Liver (tissue), 9 donors: ENCODE results near the gene RABAC1. TPM values are rescaled to one million over a fixed set of nuclear protein-coding genes. Genes with fewer than 3 reads are reported as not detected.

Experiments used
- DNase-seq: peaks from one replicate; pipeline ENCODE4 v3.0.0-alpha.2; 2017; ENCODE audit warnings: low spot score
- H3K27ac ChIP-seq, 2 donors: one replicate each; pipeline ENCODE4 v1.7.0; 2013; ENCODE audit warnings: inconsistent platforms in 2 of 2, low read length in 2 of 2, control low read depth in 1 of 2, low read depth in 1 of 2, mild to moderate bottlenecking in 1 of 2
- H3K27me3 ChIP-seq, 4 donors: one replicate each; pipeline versions ENCODE4 v1.6.1 to v1.7.0; 2013; ENCODE audit warnings: low read length in 3 of 4, inconsistent platforms in 1 of 4, mild to moderate bottlenecking in 1 of 4, moderate library complexity in 1 of 4; ENCODE audit not compliant: control insufficient read depth in 4 of 4, insufficient read depth in 4 of 4
- H3K36me3 ChIP-seq, 4 donors: one replicate each; pipeline versions ENCODE4 v1.6.1 to v1.7.0; 2013; ENCODE audit warnings: low read length in 3 of 4, mild to moderate bottlenecking in 3 of 4, low read depth in 1 of 4, moderate library complexity in 1 of 4; ENCODE audit not compliant: control insufficient read depth in 4 of 4, insufficient read depth in 3 of 4
- H3K4me1 ChIP-seq, 4 donors: one replicate each; pipeline versions ENCODE4 v1.6.1 to v1.7.0; 2013; ENCODE audit warnings: low read length in 3 of 4, mild to moderate bottlenecking in 3 of 4, moderate library complexity in 1 of 4; ENCODE audit not compliant: control insufficient read depth in 4 of 4, insufficient read depth in 4 of 4
- H3K4me3 ChIP-seq, 3 donors: one replicate each; pipeline versions ENCODE4 v1.6.1 to v1.7.0; 2013; ENCODE audit warnings: low read length in 3 of 3, control low read depth in 1 of 3, low read depth in 1 of 3, mild to moderate bottlenecking in 1 of 3
- H3K9ac ChIP-seq, 2 donors: one replicate each; pipeline ENCODE4 v1.7.0; 2013; ENCODE audit warnings: low read length in 2 of 2, mild to moderate bottlenecking in 2 of 2, moderate library complexity in 2 of 2, control low read depth in 1 of 2, low read depth in 1 of 2
- H3K9me3 ChIP-seq, 4 donors: one replicate each; pipeline versions ENCODE4 v1.6.1 to v1.7.0; 2013; ENCODE audit warnings: low read length in 3 of 4; ENCODE audit not compliant: control insufficient read depth in 4 of 4
- CTCF ChIP-seq: fragments of 150-350 bp; IDR thresholded peaks from 2 replicates; pipeline ENCODE4 v1.5.1; 2017; ENCODE audit warnings: improper control_type of control experiment, low read depth, low read length; ENCODE audit not compliant: missing input control
- EGR1 ChIP-seq, 2 donors: IDR thresholded peaks; 2 replicates each; pipeline ENCODE4 v1.6.1; 2016 to 2018; ENCODE audit warnings: antibody characterized with exemption in 2 of 2, low read depth in 2 of 2
- FOXA1 ChIP-seq: IDR thresholded peaks from 2 replicates; pipeline ENCODE4 v1.6.1; 2016; ENCODE audit warnings: antibody characterized with exemption
- FOXA2 ChIP-seq: IDR thresholded peaks from 2 replicates; pipeline ENCODE4 v1.6.1; 2016; ENCODE audit warnings: antibody characterized with exemption
- GABPA ChIP-seq, 2 donors: IDR thresholded peaks in 1 of 2; conservative IDR thresholded peaks in 1 of 2; 2 replicates each; pipeline ENCODE4 v1.6.1; 2016; ENCODE audit warnings: antibody characterized with exemption in 2 of 2, mild to moderate bottlenecking in 1 of 2, moderate library complexity in 1 of 2
- HNF4A ChIP-seq, 2 donors: conservative IDR thresholded peaks; 2 replicates each; pipeline ENCODE4 v1.6.1; 2016; ENCODE audit warnings: antibody characterized with exemption in 2 of 2, mild to moderate bottlenecking in 2 of 2
- HNF4G ChIP-seq: IDR thresholded peaks from 2 replicates; pipeline ENCODE4 v1.6.1; 2016; ENCODE audit warnings: antibody characterized with exemption
- JUND ChIP-seq, 2 donors: IDR thresholded peaks; 2 replicates each; pipeline ENCODE4 v1.6.1; 2016; ENCODE audit warnings: antibody characterized with exemption in 2 of 2
- NR2F2 ChIP-seq: IDR thresholded peaks from 2 replicates; pipeline ENCODE4 v1.6.1; 2016; ENCODE audit warnings: antibody characterized with exemption
- RXRA ChIP-seq, 2 donors: IDR thresholded peaks; 2 replicates each; pipeline ENCODE4 v1.6.1; 2017 to 2018; ENCODE audit warnings: antibody characterized with exemption in 2 of 2, mild to moderate bottlenecking in 1 of 2
- SP1 ChIP-seq: IDR thresholded peaks from 2 replicates; pipeline ENCODE4 v1.6.1; 2018; ENCODE audit warnings: antibody characterized with exemption, mild to moderate bottlenecking
- TAF1 ChIP-seq: conservative IDR thresholded peaks from 2 replicates; pipeline ENCODE4 v1.6.1; 2016; ENCODE audit warnings: antibody characterized with exemption, mild to moderate bottlenecking
- WGBS: extraction: QIAGEN DNeasy Blood & Tissue Kit; methylation state at CpG from one replicate; pipeline ENCODE4 v1.1.7; 2013; 5-methylcytosine and 5-hydroxymethylcytosine counted together
- polyA plus RNA-seq, 2 donors: library from polyadenylated mRNA; stranded (reverse) in 1 of 2; unstranded in 1 of 2; fragments of 200-250 nt in 1 of 2; fragments of >200 nt in 1 of 2; fragmentation: Nextera tagmentation in 1 of 2; extraction: Ambion mirVana in 1 of 2; gene quantifications; one replicate each; pipeline versions ENCODE4 v1.2.1 to v1.2.3, GENCODE V29; 2013 to 2015
- total RNA-seq, 2 donors: library from RNA; depleted of rRNA; stranded (reverse); fragments of >200 nt; gene quantifications; one replicate each; pipeline ENCODE4 v1.2.3, GENCODE V29; 2014
- TF ChIP-seq, protein P1 (sequence below): IDR thresholded peaks from 2 replicates; pipeline ENCODE4 v1.6.1; 2016; ENCODE audit warnings: antibody characterized with exemption, mild to moderate bottlenecking
- TF ChIP-seq, protein P2 (sequence below): IDR thresholded peaks from 2 replicates; pipeline ENCODE4 v1.6.1; 2016; ENCODE audit warnings: antibody characterized with exemption
- TF ChIP-seq, protein P3 (sequence below): IDR thresholded peaks from 2 replicates; pipeline ENCODE4 v1.6.1; 2016; ENCODE audit warnings: antibody characterized with exemption
- TF ChIP-seq, protein P4 (sequence below): IDR thresholded peaks from 2 replicates; pipeline ENCODE4 v1.6.1; 2016; ENCODE audit warnings: antibody characterized with exemption
- donor health status: healthy.
- donor health status: healthy.
- donor health status: healthy.
- donor health status: healthy.
- donor health status: healthy.

The RABAC1 gene
- total and polyA plus RNA-seq, 4 donors: 43.2 to 161 (median 99.3) TPM

GRCh38 chr19:41941410-41942202, 17.5 kb downstream of the RABAC1 start:
- TF ChIP-seq FOXA2 (no peak), CTCF (no peak), GABPA (IDR thresholded peaks at IDR 0.05 in 1 of 2, conservative IDR thresholded peaks at IDR 0.05 in 1 of 2) (no peak), NR2F2 (no peak), HNF4G (no peak), RXRA (IDR thresholded peaks at IDR 0.05) (no peak)
- TF ChIP-seq, protein P1, sequence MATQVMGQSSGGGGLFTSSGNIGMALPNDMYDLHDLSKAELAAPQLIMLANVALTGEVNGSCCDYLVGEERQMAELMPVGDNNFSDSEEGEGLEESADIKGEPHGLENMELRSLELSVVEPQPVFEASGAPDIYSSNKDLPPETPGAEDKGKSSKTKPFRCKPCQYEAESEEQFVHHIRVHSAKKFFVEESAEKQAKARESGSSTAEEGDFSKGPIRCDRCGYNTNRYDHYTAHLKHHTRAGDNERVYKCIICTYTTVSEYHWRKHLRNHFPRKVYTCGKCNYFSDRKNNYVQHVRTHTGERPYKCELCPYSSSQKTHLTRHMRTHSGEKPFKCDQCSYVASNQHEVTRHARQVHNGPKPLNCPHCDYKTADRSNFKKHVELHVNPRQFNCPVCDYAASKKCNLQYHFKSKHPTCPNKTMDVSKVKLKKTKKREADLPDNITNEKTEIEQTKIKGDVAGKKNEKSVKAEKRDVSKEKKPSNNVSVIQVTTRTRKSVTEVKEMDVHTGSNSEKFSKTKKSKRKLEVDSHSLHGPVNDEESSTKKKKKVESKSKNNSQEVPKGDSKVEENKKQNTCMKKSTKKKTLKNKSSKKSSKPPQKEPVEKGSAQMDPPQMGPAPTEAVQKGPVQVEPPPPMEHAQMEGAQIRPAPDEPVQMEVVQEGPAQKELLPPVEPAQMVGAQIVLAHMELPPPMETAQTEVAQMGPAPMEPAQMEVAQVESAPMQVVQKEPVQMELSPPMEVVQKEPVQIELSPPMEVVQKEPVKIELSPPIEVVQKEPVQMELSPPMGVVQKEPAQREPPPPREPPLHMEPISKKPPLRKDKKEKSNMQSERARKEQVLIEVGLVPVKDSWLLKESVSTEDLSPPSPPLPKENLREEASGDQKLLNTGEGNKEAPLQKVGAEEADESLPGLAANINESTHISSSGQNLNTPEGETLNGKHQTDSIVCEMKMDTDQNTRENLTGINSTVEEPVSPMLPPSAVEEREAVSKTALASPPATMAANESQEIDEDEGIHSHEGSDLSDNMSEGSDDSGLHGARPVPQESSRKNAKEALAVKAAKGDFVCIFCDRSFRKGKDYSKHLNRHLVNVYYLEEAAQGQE: no peak
- TF ChIP-seq, protein P2, sequence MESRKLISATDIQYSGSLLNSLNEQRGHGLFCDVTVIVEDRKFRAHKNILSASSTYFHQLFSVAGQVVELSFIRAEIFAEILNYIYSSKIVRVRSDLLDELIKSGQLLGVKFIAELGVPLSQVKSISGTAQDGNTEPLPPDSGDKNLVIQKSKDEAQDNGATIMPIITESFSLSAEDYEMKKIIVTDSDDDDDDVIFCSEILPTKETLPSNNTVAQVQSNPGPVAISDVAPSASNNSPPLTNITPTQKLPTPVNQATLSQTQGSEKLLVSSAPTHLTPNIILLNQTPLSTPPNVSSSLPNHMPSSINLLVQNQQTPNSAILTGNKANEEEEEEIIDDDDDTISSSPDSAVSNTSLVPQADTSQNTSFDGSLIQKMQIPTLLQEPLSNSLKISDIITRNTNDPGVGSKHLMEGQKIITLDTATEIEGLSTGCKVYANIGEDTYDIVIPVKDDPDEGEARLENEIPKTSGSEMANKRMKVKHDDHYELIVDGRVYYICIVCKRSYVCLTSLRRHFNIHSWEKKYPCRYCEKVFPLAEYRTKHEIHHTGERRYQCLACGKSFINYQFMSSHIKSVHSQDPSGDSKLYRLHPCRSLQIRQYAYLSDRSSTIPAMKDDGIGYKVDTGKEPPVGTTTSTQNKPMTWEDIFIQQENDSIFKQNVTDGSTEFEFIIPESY: no peak
- no peak for DNase-seq
- Histone ChIP-seq H3K27me3 (peaks cover 0 to 5% (median 0%) of the 10 kb centered on the region in 4 donors), H3K36me3 (no peaks in the 10 kb centered on the region), H3K27ac (no peak overlapping the region), H3K9ac (no peak overlapping the region), H3K4me1 (peaks cover 0 to 10% (median 3%) of the 10 kb centered on the region in 4 donors), H3K9me3 (no peaks in the 10 kb centered on the region), H3K4me3 (no peak overlapping the region)
- 85% methylated on average over 9 of the region's 9 CpGs for WGBS

DNA sequence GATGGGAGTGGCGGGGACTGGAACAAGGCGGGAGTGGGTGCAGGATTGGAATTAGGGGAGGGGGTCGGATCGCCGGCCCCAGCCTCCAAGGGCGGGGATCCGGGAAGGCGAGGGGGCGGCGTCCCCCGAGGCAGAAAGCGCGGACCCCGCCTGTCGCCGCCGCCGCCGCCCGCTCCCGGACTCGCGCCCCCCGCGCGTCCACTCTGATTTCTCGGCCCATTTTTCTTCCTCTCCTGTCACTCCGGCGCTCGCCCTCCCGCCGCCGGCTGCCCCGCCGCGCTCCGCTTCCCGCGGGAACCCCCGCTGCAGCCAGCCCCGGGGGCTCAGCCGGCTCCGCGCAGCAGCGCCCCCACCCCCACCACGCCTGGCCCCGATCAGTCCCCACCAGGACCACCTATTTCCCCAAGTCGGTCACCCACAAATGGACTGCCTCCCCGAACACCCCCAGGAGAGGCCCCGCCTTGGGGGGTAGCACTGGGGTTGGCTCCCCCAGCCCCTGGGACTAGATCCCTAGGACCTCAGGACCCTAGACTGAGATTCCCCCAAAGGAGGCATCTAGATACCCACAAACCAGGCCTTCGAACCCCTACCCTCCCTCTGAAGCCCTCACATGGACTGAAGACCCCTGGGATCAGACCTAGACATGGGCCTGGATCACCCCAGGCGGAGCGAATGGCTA, 18.3 kb downstream of the RABAC1 start:
- Histone ChIP-seq H3K9ac (no peak overlapping the region), H3K27ac (no peak overlapping the region), H3K36me3 (no peaks in the 10 kb centered on the region), H3K9me3 (no peaks in the 10 kb centered on the region), H3K4me1 (peaks cover 0 to 10% (median 3%) of the 10 kb centered on the region in 4 donors), H3K4me3 (peak overlapping the region in 1 of 3 donors; percentile 58), H3K27me3 (peaks cover 0 to 9% (median 0%) of the 10 kb centered on the region in 4 donors)
- WGBS: 12% methylated on average over 53 of the region's 53 CpGs
- no peak for DNase-seq
- TF ChIP-seq TAF1: no peak
- no peak for TF ChIP-seq SP1
- TF ChIP-seq GABPA (IDR thresholded peaks at IDR 0.05 in 1 of 2, conservative IDR thresholded peaks at IDR 0.05 in 1 of 2): no peak
- no peak for TF ChIP-seq HNF4A (conservative IDR thresholded peaks at IDR 0.05)
- no peak for TF ChIP-seq RXRA (IDR thresholded peaks at IDR 0.05)
- TF ChIP-seq, protein P1: no peak
- TF ChIP-seq NR2F2: no peak
- TF ChIP-seq JUND (IDR thresholded peaks at IDR 0.05): no peak
- no peak for TF ChIP-seq HNF4G
- TF ChIP-seq, protein P3, sequence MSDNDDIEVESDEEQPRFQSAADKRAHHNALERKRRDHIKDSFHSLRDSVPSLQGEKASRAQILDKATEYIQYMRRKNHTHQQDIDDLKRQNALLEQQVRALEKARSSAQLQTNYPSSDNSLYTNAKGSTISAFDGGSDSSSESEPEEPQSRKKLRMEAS: no peak
- TF ChIP-seq, protein P4, sequence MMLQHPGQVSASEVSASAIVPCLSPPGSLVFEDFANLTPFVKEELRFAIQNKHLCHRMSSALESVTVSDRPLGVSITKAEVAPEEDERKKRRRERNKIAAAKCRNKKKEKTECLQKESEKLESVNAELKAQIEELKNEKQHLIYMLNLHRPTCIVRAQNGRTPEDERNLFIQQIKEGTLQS: no peak
- no peak for TF ChIP-seq EGR1 (IDR thresholded peaks at IDR 0.05; ENCODE audit: low read depth in 2 of 2)
- no peak for TF ChIP-seq FOXA2
- TF ChIP-seq FOXA1: no peak
